ENCODE measurements around the gene NXPE3.

The NXPE3 gene

GRCh38 chr3:101846709-101847108 lies 67.7 kb downstream of the NXPE3 start (continued):
- TF ChIP-seq PRDM6 (tag by site-specific recombination; IDR thresholded peaks at IDR 0.05) (no peak), ZNF600 (tag by site-specific recombination; IDR thresholded peaks at IDR 0.05) (no peak), ZNF623 (tag by site-specific recombination; IDR thresholded peaks at IDR 0.05) (no peak), ZNF670 (tag by site-specific recombination; IDR thresholded peaks at IDR 0.05; ENCODE audit: low read depth) (no peak), ZNF140 (tag by site-specific recombination; IDR thresholded peaks at IDR 0.05) (no peak), ZNF302 (tag by site-specific recombination; IDR thresholded peaks at IDR 0.05; ENCODE audit: low read depth) (no peak)
- TF ChIP-seq, protein P1, sequence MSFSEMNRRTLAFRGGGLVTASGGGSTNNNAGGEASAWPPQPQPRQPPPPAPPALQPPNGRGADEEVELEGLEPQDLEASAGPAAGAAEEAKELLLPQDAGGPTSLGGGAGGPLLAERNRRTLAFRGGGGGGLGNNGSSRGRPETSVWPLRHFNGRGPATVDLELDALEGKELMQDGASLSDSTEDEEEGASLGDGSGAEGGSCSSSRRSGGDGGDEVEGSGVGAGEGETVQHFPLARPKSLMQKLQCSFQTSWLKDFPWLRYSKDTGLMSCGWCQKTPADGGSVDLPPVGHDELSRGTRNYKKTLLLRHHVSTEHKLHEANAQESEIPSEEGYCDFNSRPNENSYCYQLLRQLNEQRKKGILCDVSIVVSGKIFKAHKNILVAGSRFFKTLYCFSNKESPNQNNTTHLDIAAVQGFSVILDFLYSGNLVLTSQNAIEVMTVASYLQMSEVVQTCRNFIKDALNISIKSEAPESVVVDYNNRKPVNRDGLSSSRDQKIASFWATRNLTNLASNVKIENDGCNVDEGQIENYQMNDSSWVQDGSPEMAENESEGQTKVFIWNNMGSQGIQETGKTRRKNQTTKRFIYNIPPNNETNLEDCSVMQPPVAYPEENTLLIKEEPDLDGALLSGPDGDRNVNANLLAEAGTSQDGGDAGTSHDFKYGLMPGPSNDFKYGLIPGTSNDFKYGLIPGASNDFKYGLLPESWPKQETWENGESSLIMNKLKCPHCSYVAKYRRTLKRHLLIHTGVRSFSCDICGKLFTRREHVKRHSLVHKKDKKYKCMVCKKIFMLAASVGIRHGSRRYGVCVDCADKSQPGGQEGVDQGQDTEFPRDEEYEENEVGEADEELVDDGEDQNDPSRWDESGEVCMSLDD (tag by site-specific recombination; IDR thresholded peaks at IDR 0.05) = no peak

DNA sequence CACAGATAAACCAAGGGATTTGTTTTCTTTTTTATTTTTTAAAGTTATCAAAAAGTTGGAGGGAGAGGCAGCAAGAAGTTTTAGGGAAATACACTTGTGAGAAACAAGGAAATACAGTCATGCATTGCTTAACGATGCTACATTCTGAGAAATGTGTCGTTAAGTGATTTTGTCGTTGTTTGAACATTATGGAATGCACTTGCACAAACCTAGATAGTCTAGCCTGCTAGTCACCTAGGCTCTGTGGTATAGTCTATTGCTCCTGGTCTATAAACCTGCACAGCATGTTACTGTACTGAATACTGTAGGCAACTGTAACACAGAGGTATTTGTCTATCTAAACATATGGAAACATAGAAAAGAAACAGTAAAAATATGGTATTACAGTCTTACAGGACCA lies 68.3 kb downstream of the NXPE3 start:
- POLR2A ChIA-PET = no interaction called here
- CTCF ChIA-PET = interaction anchor here (0.6 kb wide), 1 partner anchor 41 kb away, joined by 4 read pairs; no protein-coding TSS in a partner anchor

GRCh38 chr3:101848326-101848725 lies 69.3 kb downstream of the NXPE3 start:
- H3K27ac ChIP-seq (ENCODE audit: extremely low read depth, low read depth, low read length) = no peak overlapping the region
- ChIA-PET CTCF (no interaction called here), POLR2A (interaction anchor here (2.0 kb wide), 1 partner anchor 20 kb away, joined by 10 read pairs; no protein-coding TSS in a partner anchor)
- no peaks in the 10 kb centered on the region for H3K4me1 ChIP-seq (ENCODE audit: control insufficient read depth, insufficient read depth, low read length)
- peaks cover 4 to 18% of the 10 kb centered on the region in 2 experiments for H3K36me3 ChIP-seq (ENCODE audit: control insufficient read depth in 2 of 2, insufficient read depth in 1 of 2, low read length in 2 of 2)
- no peak overlapping the region for H3K4me3 ChIP-seq (ENCODE audit: low read depth, low read length)
- TF ChIP-seq, protein P2, sequence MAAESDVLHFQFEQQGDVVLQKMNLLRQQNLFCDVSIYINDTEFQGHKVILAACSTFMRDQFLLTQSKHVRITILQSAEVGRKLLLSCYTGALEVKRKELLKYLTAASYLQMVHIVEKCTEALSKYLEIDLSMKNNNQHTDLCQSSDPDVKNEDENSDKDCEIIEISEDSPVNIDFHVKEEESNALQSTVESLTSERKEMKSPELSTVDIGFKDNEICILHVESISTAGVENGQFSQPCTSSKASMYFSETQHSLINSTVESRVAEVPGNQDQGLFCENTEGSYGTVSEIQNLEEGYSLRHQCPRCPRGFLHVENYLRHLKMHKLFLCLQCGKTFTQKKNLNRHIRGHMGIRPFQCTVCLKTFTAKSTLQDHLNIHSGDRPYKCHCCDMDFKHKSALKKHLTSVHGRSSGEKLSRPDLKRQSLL (tag by site-specific recombination; IDR thresholded peaks at IDR 0.05) = no peak
- H3K9me3 ChIP-seq (ENCODE audit: control insufficient read depth, insufficient read depth, low read depth, low read length) = no peaks in the 10 kb centered on the region

More for the DNA sequence above, 68.3 kb downstream of the NXPE3 start:
- Histone ChIP-seq H3K4me3 (ENCODE audit: low read depth, low read length) (no peak overlapping the region), H3K4me1 (ENCODE audit: control insufficient read depth, insufficient read depth, low read length) (no peaks in the 10 kb centered on the region), H3K27ac (ENCODE audit: extremely low read depth, low read depth, low read length) (no peak overlapping the region), H3K9me3 (ENCODE audit: control insufficient read depth, insufficient read depth, low read depth, low read length) (no peaks in the 10 kb centered on the region), H3K36me3 (ENCODE audit: control insufficient read depth in 2 of 2, insufficient read depth in 1 of 2, low read length in 2 of 2) (peaks cover 0 to 8% of the 10 kb centered on the region in 2 experiments; a peak in 1 of 3 replicates)
- TF ChIP-seq ZNF701 (tag by site-specific recombination; IDR thresholded peaks at IDR 0.05) (no peak), RBAK (tag by site-specific recombination; IDR thresholded peaks at IDR 0.05) (no peak), PRDM1 (tag by site-specific recombination; IDR thresholded peaks at IDR 0.05) (no peak), ZNF140 (tag by site-specific recombination; IDR thresholded peaks at IDR 0.05) (no peak), ZNF692 (tag by site-specific recombination; IDR thresholded peaks at IDR 0.05) (no peak), ZNF423 (tag by site-specific recombination; IDR thresholded peaks at IDR 0.05) (no peak), TRIM28 (IDR thresholded peaks at IDR 0.05; ENCODE audit: borderline replicate concordance, low read length) (no peak), ZNF670 (tag by site-specific recombination; IDR thresholded peaks at IDR 0.05; ENCODE audit: low read depth) (no peak), HOXD13 (CRISPR knock-in tag; IDR thresholded peaks at IDR 0.05; ENCODE audit: borderline replicate concordance) (no peak), ZNF223 (tag by site-specific recombination; IDR thresholded peaks at IDR 0.05) (no peak), ZNF341 (tag by site-specific recombination; IDR thresholded peaks at IDR 0.05; ENCODE audit: low read depth) (no peak), ZBTB17 (tag by site-specific recombination; IDR thresholded peaks at IDR 0.05) (no peak), ZFP69B (tag by site-specific recombination; IDR thresholded peaks at IDR 0.05) (no peak)
- TF ChIP-seq, protein P3, sequence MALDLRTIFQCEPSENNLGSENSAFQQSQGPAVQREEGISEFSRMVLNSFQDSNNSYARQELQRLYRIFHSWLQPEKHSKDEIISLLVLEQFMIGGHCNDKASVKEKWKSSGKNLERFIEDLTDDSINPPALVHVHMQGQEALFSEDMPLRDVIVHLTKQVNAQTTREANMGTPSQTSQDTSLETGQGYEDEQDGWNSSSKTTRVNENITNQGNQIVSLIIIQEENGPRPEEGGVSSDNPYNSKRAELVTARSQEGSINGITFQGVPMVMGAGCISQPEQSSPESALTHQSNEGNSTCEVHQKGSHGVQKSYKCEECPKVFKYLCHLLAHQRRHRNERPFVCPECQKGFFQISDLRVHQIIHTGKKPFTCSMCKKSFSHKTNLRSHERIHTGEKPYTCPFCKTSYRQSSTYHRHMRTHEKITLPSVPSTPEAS (tag by site-specific recombination; IDR thresholded peaks at IDR 0.05) = no peak
